ENCODE results near the gene QRICH2. TPM values are rescaled to one million over a fixed set of nuclear protein-coding genes. Genes with fewer than 3 reads are reported as not detected.

The QRICH2 gene
- total and polyA plus RNA-seq, 10 of the 15 experiments (the other 5 are each of a cell fraction or from before 2014, with no cell fraction given): 0.04 to 0.72 (median 0.25) TPM

DNA sequence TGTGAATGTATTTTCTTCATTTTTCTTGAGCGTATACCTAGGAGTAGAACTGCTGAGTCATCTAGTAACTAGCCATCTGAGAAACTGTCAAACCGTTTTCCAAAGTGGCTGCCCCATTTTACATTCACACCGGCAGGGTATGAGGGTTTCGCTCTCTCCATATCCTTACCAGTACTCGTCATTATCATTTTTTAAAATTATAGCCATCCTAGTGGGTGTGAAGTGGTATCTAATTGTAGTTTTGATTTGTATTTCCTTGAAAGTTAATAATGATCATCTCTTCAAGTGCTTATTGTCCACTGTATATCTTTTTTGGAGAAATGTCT lies 73.8 kb downstream of the QRICH2 start (continued):
- TF ChIP-seq, protein P1, sequence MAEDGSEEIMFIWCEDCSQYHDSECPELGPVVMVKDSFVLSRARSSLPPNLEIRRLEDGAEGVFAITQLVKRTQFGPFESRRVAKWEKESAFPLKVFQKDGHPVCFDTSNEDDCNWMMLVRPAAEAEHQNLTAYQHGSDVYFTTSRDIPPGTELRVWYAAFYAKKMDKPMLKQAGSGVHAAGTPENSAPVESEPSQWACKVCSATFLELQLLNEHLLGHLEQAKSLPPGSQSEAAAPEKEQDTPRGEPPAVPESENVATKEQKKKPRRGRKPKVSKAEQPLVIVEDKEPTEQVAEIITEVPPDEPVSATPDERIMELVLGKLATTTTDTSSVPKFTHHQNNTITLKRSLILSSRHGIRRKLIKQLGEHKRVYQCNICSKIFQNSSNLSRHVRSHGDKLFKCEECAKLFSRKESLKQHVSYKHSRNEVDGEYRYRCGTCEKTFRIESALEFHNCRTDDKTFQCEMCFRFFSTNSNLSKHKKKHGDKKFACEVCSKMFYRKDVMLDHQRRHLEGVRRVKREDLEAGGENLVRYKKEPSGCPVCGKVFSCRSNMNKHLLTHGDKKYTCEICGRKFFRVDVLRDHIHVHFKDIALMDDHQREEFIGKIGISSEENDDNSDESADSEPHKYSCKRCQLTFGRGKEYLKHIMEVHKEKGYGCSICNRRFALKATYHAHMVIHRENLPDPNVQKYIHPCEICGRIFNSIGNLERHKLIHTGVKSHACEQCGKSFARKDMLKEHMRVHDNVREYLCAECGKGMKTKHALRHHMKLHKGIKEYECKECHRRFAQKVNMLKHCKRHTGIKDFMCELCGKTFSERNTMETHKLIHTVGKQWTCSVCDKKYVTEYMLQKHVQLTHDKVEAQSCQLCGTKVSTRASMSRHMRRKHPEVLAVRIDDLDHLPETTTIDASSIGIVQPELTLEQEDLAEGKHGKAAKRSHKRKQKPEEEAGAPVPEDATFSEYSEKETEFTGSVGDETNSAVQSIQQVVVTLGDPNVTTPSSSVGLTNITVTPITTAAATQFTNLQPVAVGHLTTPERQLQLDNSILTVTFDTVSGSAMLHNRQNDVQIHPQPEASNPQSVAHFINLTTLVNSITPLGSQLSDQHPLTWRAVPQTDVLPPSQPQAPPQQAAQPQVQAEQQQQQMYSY (CRISPR knock-in tag; IDR thresholded peaks at IDR 0.05): no peak
- TF ChIP-seq NR2C1 (IDR thresholded peaks at IDR 0.05): no peak
- no peak for TF ChIP-seq RB1 (IDR thresholded peaks at IDR 0.05; ENCODE audit: borderline replicate concordance)
- TF ChIP-seq HDAC2 (IDR thresholded peaks at IDR 0.05): no peak
- TF ChIP-seq CBFB (IDR thresholded peaks at IDR 0.05; ENCODE audit: low read depth): no peak
- peak; percentile 69 for TF ChIP-seq YY1 (IDR thresholded peaks at IDR 0.05; ENCODE audit: low read depth, low read length)
- TF ChIP-seq RBBP5 (conservative IDR thresholded peaks at IDR 0.05): no peak
- TF ChIP-seq, protein P2, sequence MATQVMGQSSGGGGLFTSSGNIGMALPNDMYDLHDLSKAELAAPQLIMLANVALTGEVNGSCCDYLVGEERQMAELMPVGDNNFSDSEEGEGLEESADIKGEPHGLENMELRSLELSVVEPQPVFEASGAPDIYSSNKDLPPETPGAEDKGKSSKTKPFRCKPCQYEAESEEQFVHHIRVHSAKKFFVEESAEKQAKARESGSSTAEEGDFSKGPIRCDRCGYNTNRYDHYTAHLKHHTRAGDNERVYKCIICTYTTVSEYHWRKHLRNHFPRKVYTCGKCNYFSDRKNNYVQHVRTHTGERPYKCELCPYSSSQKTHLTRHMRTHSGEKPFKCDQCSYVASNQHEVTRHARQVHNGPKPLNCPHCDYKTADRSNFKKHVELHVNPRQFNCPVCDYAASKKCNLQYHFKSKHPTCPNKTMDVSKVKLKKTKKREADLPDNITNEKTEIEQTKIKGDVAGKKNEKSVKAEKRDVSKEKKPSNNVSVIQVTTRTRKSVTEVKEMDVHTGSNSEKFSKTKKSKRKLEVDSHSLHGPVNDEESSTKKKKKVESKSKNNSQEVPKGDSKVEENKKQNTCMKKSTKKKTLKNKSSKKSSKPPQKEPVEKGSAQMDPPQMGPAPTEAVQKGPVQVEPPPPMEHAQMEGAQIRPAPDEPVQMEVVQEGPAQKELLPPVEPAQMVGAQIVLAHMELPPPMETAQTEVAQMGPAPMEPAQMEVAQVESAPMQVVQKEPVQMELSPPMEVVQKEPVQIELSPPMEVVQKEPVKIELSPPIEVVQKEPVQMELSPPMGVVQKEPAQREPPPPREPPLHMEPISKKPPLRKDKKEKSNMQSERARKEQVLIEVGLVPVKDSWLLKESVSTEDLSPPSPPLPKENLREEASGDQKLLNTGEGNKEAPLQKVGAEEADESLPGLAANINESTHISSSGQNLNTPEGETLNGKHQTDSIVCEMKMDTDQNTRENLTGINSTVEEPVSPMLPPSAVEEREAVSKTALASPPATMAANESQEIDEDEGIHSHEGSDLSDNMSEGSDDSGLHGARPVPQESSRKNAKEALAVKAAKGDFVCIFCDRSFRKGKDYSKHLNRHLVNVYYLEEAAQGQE (IDR thresholded peaks at IDR 0.05; ENCODE audit: low read depth, low read length): no peak
- TF ChIP-seq, protein P3, sequence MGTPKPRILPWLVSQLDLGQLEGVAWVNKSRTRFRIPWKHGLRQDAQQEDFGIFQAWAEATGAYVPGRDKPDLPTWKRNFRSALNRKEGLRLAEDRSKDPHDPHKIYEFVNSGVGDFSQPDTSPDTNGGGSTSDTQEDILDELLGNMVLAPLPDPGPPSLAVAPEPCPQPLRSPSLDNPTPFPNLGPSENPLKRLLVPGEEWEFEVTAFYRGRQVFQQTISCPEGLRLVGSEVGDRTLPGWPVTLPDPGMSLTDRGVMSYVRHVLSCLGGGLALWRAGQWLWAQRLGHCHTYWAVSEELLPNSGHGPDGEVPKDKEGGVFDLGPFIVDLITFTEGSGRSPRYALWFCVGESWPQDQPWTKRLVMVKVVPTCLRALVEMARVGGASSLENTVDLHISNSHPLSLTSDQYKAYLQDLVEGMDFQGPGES (IDR thresholded peaks at IDR 0.05): no peak
- TF ChIP-seq RAD21 (IDR thresholded peaks at IDR 0.05; ENCODE audit: insufficient read depth, low read depth, low read length): no peak
- no peak for TF ChIP-seq KAT2A (conservative IDR thresholded peaks at IDR 0.05; ENCODE audit: control insufficient read depth, low read depth, low read length)
- peak; percentile 82 to 85 for TF ChIP-seq IKZF2 (IDR thresholded peaks at IDR 0.05)
- TF ChIP-seq NR2C2 (IDR thresholded peaks at IDR 0.05; ENCODE audit: borderline replicate concordance, control insufficient read depth, insufficient read length, low read depth): no peak
- TF ChIP-seq SMAD5 (IDR thresholded peaks at IDR 0.05; ENCODE audit: low read depth): no peak
- TF ChIP-seq, protein P4, sequence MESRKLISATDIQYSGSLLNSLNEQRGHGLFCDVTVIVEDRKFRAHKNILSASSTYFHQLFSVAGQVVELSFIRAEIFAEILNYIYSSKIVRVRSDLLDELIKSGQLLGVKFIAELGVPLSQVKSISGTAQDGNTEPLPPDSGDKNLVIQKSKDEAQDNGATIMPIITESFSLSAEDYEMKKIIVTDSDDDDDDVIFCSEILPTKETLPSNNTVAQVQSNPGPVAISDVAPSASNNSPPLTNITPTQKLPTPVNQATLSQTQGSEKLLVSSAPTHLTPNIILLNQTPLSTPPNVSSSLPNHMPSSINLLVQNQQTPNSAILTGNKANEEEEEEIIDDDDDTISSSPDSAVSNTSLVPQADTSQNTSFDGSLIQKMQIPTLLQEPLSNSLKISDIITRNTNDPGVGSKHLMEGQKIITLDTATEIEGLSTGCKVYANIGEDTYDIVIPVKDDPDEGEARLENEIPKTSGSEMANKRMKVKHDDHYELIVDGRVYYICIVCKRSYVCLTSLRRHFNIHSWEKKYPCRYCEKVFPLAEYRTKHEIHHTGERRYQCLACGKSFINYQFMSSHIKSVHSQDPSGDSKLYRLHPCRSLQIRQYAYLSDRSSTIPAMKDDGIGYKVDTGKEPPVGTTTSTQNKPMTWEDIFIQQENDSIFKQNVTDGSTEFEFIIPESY (IDR thresholded peaks at IDR 0.05): no peak
- no peak for TF ChIP-seq CBX5 (IDR thresholded peaks at IDR 0.05; ENCODE audit: low read depth)
- no peak for TF ChIP-seq NFYB (IDR thresholded peaks at IDR 0.05; ENCODE audit: insufficient read depth, low read depth, low read length)
- no peak for TF ChIP-seq ZNF24 (IDR thresholded peaks at IDR 0.05)
- no peak for TF ChIP-seq RFX5 (IDR thresholded peaks at IDR 0.05; ENCODE audit: low read depth, low read length)
- TF ChIP-seq PAX8 (IDR thresholded peaks at IDR 0.05): peak; percentile 34; the same call in 1 of the 2 replicates
- TF ChIP-seq ESRRA (IDR thresholded peaks at IDR 0.05; ENCODE audit: low read length): no peak
- no peak for TF ChIP-seq SMAD1 (IDR thresholded peaks at IDR 0.05; ENCODE audit: low read depth, partially characterized antibody)
- no peak for TF ChIP-seq TCF3 (IDR thresholded peaks at IDR 0.05; ENCODE audit: borderline replicate concordance, insufficient read depth, low read depth, low read length)
- no peak for TF ChIP-seq KLF5 (IDR thresholded peaks at IDR 0.05; ENCODE audit: partially characterized antibody)
